Measurements from ENCODE around the gene ADAMTS3.

ADAMTS3 gene

DNA sequence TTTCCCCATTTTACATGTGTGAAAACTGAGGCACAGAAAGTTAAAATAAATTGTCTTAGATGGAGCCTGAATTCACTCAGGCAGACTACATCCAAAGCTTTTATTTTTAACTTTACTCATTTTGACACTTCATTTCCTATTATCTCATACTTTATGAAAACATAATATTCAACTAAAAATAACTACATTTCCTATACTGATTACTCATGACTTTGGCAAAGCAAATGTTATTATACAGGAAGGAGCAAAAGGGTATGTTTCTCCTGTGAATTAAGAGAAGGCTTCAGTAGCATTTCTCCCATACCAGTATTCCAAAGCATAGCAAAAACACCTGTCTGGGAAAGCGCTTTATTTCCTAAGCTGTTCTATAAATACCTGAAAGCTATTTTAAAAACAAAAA is 178.6 kb downstream of the ADAMTS3 start:
- TF ChIP-seq CREB1 (IDR thresholded peaks at IDR 0.05; ENCODE audit: low read depth) = no peak
- TF ChIP-seq, protein P1, sequence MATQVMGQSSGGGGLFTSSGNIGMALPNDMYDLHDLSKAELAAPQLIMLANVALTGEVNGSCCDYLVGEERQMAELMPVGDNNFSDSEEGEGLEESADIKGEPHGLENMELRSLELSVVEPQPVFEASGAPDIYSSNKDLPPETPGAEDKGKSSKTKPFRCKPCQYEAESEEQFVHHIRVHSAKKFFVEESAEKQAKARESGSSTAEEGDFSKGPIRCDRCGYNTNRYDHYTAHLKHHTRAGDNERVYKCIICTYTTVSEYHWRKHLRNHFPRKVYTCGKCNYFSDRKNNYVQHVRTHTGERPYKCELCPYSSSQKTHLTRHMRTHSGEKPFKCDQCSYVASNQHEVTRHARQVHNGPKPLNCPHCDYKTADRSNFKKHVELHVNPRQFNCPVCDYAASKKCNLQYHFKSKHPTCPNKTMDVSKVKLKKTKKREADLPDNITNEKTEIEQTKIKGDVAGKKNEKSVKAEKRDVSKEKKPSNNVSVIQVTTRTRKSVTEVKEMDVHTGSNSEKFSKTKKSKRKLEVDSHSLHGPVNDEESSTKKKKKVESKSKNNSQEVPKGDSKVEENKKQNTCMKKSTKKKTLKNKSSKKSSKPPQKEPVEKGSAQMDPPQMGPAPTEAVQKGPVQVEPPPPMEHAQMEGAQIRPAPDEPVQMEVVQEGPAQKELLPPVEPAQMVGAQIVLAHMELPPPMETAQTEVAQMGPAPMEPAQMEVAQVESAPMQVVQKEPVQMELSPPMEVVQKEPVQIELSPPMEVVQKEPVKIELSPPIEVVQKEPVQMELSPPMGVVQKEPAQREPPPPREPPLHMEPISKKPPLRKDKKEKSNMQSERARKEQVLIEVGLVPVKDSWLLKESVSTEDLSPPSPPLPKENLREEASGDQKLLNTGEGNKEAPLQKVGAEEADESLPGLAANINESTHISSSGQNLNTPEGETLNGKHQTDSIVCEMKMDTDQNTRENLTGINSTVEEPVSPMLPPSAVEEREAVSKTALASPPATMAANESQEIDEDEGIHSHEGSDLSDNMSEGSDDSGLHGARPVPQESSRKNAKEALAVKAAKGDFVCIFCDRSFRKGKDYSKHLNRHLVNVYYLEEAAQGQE (IDR thresholded peaks at IDR 0.05; ENCODE audit: low read depth) = no peak
- TF ChIP-seq, protein P2, sequence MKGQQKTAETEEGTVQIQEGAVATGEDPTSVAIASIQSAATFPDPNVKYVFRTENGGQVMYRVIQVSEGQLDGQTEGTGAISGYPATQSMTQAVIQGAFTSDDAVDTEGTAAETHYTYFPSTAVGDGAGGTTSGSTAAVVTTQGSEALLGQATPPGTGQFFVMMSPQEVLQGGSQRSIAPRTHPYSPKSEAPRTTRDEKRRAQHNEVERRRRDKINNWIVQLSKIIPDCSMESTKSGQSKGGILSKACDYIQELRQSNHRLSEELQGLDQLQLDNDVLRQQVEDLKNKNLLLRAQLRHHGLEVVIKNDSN (IDR thresholded peaks at IDR 0.05) = no peak
- TF ChIP-seq CEBPB (IDR thresholded peaks at IDR 0.05) = no peak
- TF ChIP-seq RAD21 (IDR thresholded peaks at IDR 0.05; ENCODE audit: low read depth) = no peak
- TF ChIP-seq TAF1 (IDR thresholded peaks at IDR 0.05; ENCODE audit: low read depth) = no peak
- TF ChIP-seq EGR1 (IDR thresholded peaks at IDR 0.05) = no peak
- no peak for TF ChIP-seq NFIC (IDR thresholded peaks at IDR 0.05)
- TF ChIP-seq, protein P3, sequence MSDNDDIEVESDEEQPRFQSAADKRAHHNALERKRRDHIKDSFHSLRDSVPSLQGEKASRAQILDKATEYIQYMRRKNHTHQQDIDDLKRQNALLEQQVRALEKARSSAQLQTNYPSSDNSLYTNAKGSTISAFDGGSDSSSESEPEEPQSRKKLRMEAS (IDR thresholded peaks at IDR 0.05) = no peak
- no peak for TF ChIP-seq TCF12 (IDR thresholded peaks at IDR 0.05; ENCODE audit: low read depth)
- no peak for TF ChIP-seq EP300 (IDR thresholded peaks at IDR 0.05; ENCODE audit: borderline replicate concordance)
- TF ChIP-seq FOXM1 (IDR thresholded peaks at IDR 0.05; ENCODE audit: borderline replicate concordance, low read depth) = no peak
- no peak for TF ChIP-seq YY1 (IDR thresholded peaks at IDR 0.05; ENCODE audit: low read depth)
- no peak for TF ChIP-seq TEAD4 (IDR thresholded peaks at IDR 0.05)

DNA sequence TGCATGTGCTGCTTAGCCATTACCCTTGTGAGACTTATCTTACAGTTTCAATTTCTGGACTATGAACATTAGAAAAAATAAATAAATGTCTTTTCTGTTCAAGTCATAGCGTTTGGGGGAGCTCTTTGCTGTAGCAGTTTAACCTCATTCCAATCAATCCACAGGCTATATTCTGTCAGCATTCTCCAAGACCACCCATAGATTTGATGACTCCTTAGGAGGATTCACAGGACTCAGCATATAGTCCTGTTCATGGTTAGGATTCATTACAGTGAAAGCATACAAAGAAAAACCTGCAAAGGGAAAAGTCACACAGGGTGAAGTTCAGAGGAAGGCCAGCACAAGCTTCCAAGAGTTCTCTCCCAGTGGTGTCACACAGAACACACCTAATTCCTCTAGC is 180.5 kb downstream of the ADAMTS3 start:
- TF ChIP-seq, protein P3 (IDR thresholded peaks at IDR 0.05) = no peak
- no peak for TF ChIP-seq EP300 (IDR thresholded peaks at IDR 0.05; ENCODE audit: borderline replicate concordance)
- TF ChIP-seq TAF1 (IDR thresholded peaks at IDR 0.05; ENCODE audit: low read depth) = no peak
- TF ChIP-seq TCF12 (IDR thresholded peaks at IDR 0.05; ENCODE audit: low read depth) = no peak
- TF ChIP-seq YY1 (IDR thresholded peaks at IDR 0.05; ENCODE audit: low read depth) = no peak
- TF ChIP-seq, protein P2 (IDR thresholded peaks at IDR 0.05) = no peak
- TF ChIP-seq RAD21 (IDR thresholded peaks at IDR 0.05; ENCODE audit: low read depth) = no peak
- TF ChIP-seq ZBTB7A (IDR thresholded peaks at IDR 0.05; ENCODE audit: low read depth) = no peak
- no peak for TF ChIP-seq TEAD4 (IDR thresholded peaks at IDR 0.05)
- TF ChIP-seq, protein P1 (IDR thresholded peaks at IDR 0.05; ENCODE audit: low read depth) = no peak
- no peak for TF ChIP-seq EGR1 (IDR thresholded peaks at IDR 0.05)

DNA sequence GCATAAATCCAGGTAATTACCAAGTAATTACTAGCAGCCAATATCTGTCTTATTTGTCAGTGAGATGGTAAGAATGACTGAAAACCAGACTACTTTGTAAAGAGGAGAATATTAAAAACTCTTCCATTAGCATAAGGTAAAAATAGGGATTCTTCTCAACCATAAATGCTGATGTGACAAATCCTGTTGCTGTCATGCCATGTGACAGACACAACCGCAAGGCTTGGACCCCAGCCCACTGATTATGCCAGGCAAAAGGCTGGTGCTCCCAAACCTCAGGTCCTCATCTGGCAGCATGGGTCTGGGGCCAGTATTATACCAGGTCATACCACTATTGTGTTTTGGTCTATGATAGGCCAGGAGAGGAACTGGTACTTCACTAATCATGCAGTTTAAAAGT is 181.1 kb downstream of the ADAMTS3 start:
- TF ChIP-seq FOXM1 (IDR thresholded peaks at IDR 0.05; ENCODE audit: borderline replicate concordance, low read depth) = no peak
- TF ChIP-seq ZBTB7A (IDR thresholded peaks at IDR 0.05; ENCODE audit: low read depth) = no peak
- TF ChIP-seq YY1 (IDR thresholded peaks at IDR 0.05; ENCODE audit: low read depth) = no peak
- TF ChIP-seq, protein P1 (IDR thresholded peaks at IDR 0.05; ENCODE audit: low read depth) = no peak
- no peak for TF ChIP-seq TCF12 (IDR thresholded peaks at IDR 0.05; ENCODE audit: low read depth)
- no peak for TF ChIP-seq EP300 (IDR thresholded peaks at IDR 0.05; ENCODE audit: borderline replicate concordance)
- no peak for TF ChIP-seq EGR1 (IDR thresholded peaks at IDR 0.05)
- TF ChIP-seq CEBPB (IDR thresholded peaks at IDR 0.05) = no peak
- no peak for TF ChIP-seq NFIC (IDR thresholded peaks at IDR 0.05)
- TF ChIP-seq, protein P3 (IDR thresholded peaks at IDR 0.05) = no peak
- no peak for TF ChIP-seq TAF1 (IDR thresholded peaks at IDR 0.05; ENCODE audit: low read depth)
- no peak for TF ChIP-seq CREB1 (IDR thresholded peaks at IDR 0.05; ENCODE audit: low read depth)
- TF ChIP-seq TEAD4 (IDR thresholded peaks at IDR 0.05) = no peak
- no peak for TF ChIP-seq RAD21 (IDR thresholded peaks at IDR 0.05; ENCODE audit: low read depth)
- TF ChIP-seq, protein P2 (IDR thresholded peaks at IDR 0.05) = no peak

DNA sequence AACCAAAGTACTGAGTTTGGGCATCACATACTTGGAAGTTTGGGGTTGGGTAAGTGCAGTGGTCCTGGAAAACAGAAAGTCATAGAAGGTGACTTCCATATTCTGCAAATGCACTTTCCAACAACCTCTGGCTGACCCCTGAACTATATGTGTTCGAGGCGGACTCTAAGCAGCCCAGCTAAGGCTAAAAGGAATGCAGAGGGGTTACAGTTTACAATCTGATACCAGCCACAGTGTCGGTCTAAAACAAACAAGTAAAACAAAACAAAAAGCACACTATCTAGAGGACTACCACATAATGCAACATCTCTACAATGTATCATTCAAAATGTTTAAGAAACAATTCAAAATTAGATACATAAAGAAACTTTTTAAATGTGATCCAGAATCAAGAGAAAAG is 185.6 kb downstream of the ADAMTS3 start:
- TF ChIP-seq CEBPB (IDR thresholded peaks at IDR 0.05) = no peak
- TF ChIP-seq CREB1 (IDR thresholded peaks at IDR 0.05; ENCODE audit: low read depth) = no peak
- no peak for TF ChIP-seq RAD21 (IDR thresholded peaks at IDR 0.05; ENCODE audit: low read depth)
- no peak for TF ChIP-seq EGR1 (IDR thresholded peaks at IDR 0.05)
- no peak for TF ChIP-seq TAF1 (IDR thresholded peaks at IDR 0.05; ENCODE audit: low read depth)
- TF ChIP-seq, protein P2 (IDR thresholded peaks at IDR 0.05) = no peak
- TF ChIP-seq TEAD4 (IDR thresholded peaks at IDR 0.05) = no peak
- TF ChIP-seq, protein P1 (IDR thresholded peaks at IDR 0.05; ENCODE audit: low read depth) = no peak
- TF ChIP-seq TCF12 (IDR thresholded peaks at IDR 0.05; ENCODE audit: low read depth) = no peak
- TF ChIP-seq, protein P3 (IDR thresholded peaks at IDR 0.05) = no peak
- TF ChIP-seq NFIC (IDR thresholded peaks at IDR 0.05) = no peak
- TF ChIP-seq ZBTB7A (IDR thresholded peaks at IDR 0.05; ENCODE audit: low read depth) = no peak
- no peak for TF ChIP-seq YY1 (IDR thresholded peaks at IDR 0.05; ENCODE audit: low read depth)
- no peak for TF ChIP-seq EP300 (IDR thresholded peaks at IDR 0.05; ENCODE audit: borderline replicate concordance)
- TF ChIP-seq FOXM1 (IDR thresholded peaks at IDR 0.05; ENCODE audit: borderline replicate concordance, low read depth) = no peak
